Measurements from ENCODE around the gene TRDN. TPM values are rescaled to one million over a fixed set of nuclear protein-coding genes. Genes with fewer than 3 reads are reported as not detected.

TRDN gene
- total RNA-seq, 1 experiment from 2014 or later = 10.4 TPM

DNA sequence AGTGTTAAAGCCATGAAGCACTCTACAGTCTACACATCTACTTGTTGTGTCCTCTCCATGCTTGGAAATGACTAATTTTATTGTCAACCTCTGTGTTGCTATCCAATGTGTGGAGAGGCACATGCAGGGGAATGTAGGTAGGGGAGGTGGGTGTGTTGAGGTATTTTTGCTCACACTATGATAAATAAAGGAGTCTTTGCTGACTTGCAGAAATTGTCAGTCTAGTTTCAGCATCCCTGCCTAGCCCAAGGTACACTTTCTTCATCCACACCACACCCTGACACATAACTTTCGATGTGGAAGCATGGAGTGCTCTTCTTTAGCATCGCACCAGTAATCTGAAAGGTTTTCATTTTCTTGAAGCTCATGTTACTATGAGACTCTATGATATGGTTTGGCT lies 264.0 kb downstream of the TRDN start:
- Mint-ChIP-seq H3K9me3 (peaks cover 5 to 7% of the 10 kb centered on the region in 2 experiments; a peak in 4 of 5 replicates), H3K27ac (no peak overlapping the region), H3K27me3 (ENCODE audit: low read depth) (no peaks in the 10 kb centered on the region), H3K4me1 (0 out of 4 replicates have a peak, but pooled peaks cover 0 to 2% of the 10 kb centered on the region in 2 experiments), H3K36me3 (ENCODE audit: insufficient read depth in 1 of 3, low read depth in 3 of 3) (no peaks in the 10 kb centered on the region; a peak in 2 of 7 replicates), H3K4me3 (no peak overlapping the region)
- H2BK5ac ChIP-seq (ENCODE audit: insufficient read length, low read length) = no peak overlapping the region
- TF ChIP-seq, protein P1, sequence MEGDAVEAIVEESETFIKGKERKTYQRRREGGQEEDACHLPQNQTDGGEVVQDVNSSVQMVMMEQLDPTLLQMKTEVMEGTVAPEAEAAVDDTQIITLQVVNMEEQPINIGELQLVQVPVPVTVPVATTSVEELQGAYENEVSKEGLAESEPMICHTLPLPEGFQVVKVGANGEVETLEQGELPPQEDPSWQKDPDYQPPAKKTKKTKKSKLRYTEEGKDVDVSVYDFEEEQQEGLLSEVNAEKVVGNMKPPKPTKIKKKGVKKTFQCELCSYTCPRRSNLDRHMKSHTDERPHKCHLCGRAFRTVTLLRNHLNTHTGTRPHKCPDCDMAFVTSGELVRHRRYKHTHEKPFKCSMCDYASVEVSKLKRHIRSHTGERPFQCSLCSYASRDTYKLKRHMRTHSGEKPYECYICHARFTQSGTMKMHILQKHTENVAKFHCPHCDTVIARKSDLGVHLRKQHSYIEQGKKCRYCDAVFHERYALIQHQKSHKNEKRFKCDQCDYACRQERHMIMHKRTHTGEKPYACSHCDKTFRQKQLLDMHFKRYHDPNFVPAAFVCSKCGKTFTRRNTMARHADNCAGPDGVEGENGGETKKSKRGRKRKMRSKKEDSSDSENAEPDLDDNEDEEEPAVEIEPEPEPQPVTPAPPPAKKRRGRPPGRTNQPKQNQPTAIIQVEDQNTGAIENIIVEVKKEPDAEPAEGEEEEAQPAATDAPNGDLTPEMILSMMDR (conservative IDR thresholded peaks at IDR 0.05) = no peak
- H3K14ac ChIP-seq (ENCODE audit: insufficient read depth, low read length) = no peak overlapping the region
- no peak overlapping the region for H3T11ph ChIP-seq (ENCODE audit: low read length)
- H2AFZ ChIP-seq (ENCODE audit: low read length) = no peak overlapping the region
- H3K27ac ChIP-seq (ENCODE audit: insufficient read length, low read depth, low read length) = no peak overlapping the region
- no peaks in the 10 kb centered on the region; the same call in 1 of the 2 replicates for H3K4me1 ChIP-seq (ENCODE audit: insufficient read depth, low read length)
- no peaks in the 10 kb centered on the region for H4K20me1 ChIP-seq (ENCODE audit: control insufficient read depth, insufficient read depth, insufficient read length)
- no peak overlapping the region for H2BK120ac ChIP-seq (ENCODE audit: low read depth, low read length, poor library complexity, severe bottlenecking)
- H3K79me1 ChIP-seq (ENCODE audit: insufficient read depth, low read depth, low read length, poor library complexity, severe bottlenecking) = no peaks in the 10 kb centered on the region
- no peak overlapping the region for H2BK12ac ChIP-seq (ENCODE audit: insufficient read length, low read depth, low read length)
- no peaks in the 10 kb centered on the region for H3K79me2 ChIP-seq (ENCODE audit: insufficient read depth, low read length)
- no peaks in the 10 kb centered on the region for H3K23me2 ChIP-seq (ENCODE audit: insufficient read length, low read depth, low read length, poor library complexity, severe bottlenecking)
- no CpG with 5 or more reads among the region's 2 CpGs for WGBS (ENCODE audit: extremely low coverage, insufficient read length, low lambda C conversion rate)
- H3K9ac ChIP-seq (ENCODE audit: extremely low read depth, insufficient read length, low read length) = no peak overlapping the region
- DNase-seq = no peak
- no peak overlapping the region for H3K4me2 ChIP-seq (ENCODE audit: insufficient read depth, insufficient read length, low read length)
- H2AK5ac ChIP-seq (ENCODE audit: insufficient read length, low read length) = no peak overlapping the region
- H3K18ac ChIP-seq (ENCODE audit: insufficient read length, low read depth, low read length) = no peak overlapping the region
- H4K5ac ChIP-seq (ENCODE audit: insufficient read length, low read depth, low read length) = no peak overlapping the region
- no peak overlapping the region for H2BK20ac ChIP-seq (ENCODE audit: low read depth, low read length, poor library complexity, severe bottlenecking)
- H3K27me3 ChIP-seq (ENCODE audit: insufficient read depth, low read length) = no peaks in the 10 kb centered on the region
- H2BK15ac ChIP-seq (ENCODE audit: low read depth, low read length) = no peak overlapping the region
- H3K9me3 ChIP-seq (ENCODE audit: control insufficient read depth, low read depth, low read length) = no peaks in the 10 kb centered on the region
- no peak overlapping the region for H4K91ac ChIP-seq (ENCODE audit: insufficient read length, low read depth, low read length)
- H4K8ac ChIP-seq (replicated peaks; ENCODE audit: insufficient read length, low read depth, low read length) = no peak overlapping the region
- no peak overlapping the region for H3K4ac ChIP-seq (ENCODE audit: low read depth, low read length)
- no peak overlapping the region for H3K56ac ChIP-seq (ENCODE audit: insufficient read length, low read depth, low read length)
- H3K23ac ChIP-seq (ENCODE audit: insufficient read length, low read depth, low read length) = no peak overlapping the region
